Measurements from ENCODE around the gene ISYNA1.

- TF ChIP-seq, protein P1, sequence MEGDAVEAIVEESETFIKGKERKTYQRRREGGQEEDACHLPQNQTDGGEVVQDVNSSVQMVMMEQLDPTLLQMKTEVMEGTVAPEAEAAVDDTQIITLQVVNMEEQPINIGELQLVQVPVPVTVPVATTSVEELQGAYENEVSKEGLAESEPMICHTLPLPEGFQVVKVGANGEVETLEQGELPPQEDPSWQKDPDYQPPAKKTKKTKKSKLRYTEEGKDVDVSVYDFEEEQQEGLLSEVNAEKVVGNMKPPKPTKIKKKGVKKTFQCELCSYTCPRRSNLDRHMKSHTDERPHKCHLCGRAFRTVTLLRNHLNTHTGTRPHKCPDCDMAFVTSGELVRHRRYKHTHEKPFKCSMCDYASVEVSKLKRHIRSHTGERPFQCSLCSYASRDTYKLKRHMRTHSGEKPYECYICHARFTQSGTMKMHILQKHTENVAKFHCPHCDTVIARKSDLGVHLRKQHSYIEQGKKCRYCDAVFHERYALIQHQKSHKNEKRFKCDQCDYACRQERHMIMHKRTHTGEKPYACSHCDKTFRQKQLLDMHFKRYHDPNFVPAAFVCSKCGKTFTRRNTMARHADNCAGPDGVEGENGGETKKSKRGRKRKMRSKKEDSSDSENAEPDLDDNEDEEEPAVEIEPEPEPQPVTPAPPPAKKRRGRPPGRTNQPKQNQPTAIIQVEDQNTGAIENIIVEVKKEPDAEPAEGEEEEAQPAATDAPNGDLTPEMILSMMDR (IDR thresholded peaks at IDR 0.05): no peak
- TF ChIP-seq EP300 (IDR thresholded peaks at IDR 0.05) (no peak), POLR2AphosphoS5 (IDR thresholded peaks at IDR 0.05) (no peak)
Observed at GRCh38 chr19:18428173-18428786, 9.7 kb downstream of the ISYNA1 start.

Measured in esophagus muscularis mucosa (tissue), 4 donors.